NCI-H128 (cell line): Measurements from ENCODE around the gene RCL1.
"Not testable (repeated sequence)": the region's sequence is repeated elsewhere in the genome, so short reads cannot be mapped to it uniquely, and the experiment has no call there.

Source experiments
- DNase-seq: peaks from one replicate; lab custom pipeline; 2025; ENCODE audit not compliant: unreplicated experiment; lab: John Stamatoyannopoulos, UW

The RCL1 gene

GRCh38 chr9:4792572-4793458 lies at the start of gene RCL1:
TSS of gene RCL1 (plus strand) at chr9:4792944. CDS start at chr9:4793092, 148 bp downstream.
- peak; percentile 90 for DNase-seq

GRCh38 chr9:4743131-4743875 lies 49.4 kb upstream of the RCL1 start:
- DNase-seq, result no peak

GRCh38 chr9:4746278-4747030 lies 46.3 kb upstream of the RCL1 start:
- DNase-seq, result no peak

GRCh38 chr9:4748612-4749011 lies 44.1 kb upstream of the RCL1 start:
- DNase-seq, result no peak

- no peak for DNase-seq
Measured at GRCh38 chr9:4750023-4750673, 42.6 kb upstream of the RCL1 start.

GRCh38 chr9:4754530-4754929 lies 38.2 kb upstream of the RCL1 start:
- DNase-seq, result not testable (repeated sequence)

GRCh38 chr9:4755026-4755609 lies 37.6 kb upstream of the RCL1 start:
- no peak for DNase-seq

- DNase-seq, result no peak
Measured at GRCh38 chr9:4756420-4756819, 36.3 kb upstream of the RCL1 start.

- DNase-seq, result no peak
Measured at GRCh38 chr9:4760122-4760521, 32.6 kb upstream of the RCL1 start.

GRCh38 chr9:4762108-4762885 lies 30.4 kb upstream of the RCL1 start:
- DNase-seq, result peak; percentile 39

- no peak for DNase-seq
Measured at GRCh38 chr9:4762886-4763541, 29.7 kb upstream of the RCL1 start.

GRCh38 chr9:4764033-4764432 lies 28.7 kb upstream of the RCL1 start:
- no peak for DNase-seq

GRCh38 chr9:4768681-4769080 lies 24.1 kb upstream of the RCL1 start:
- DNase-seq, result no peak

- DNase-seq, result no peak
Measured at GRCh38 chr9:4769321-4770080, 23.2 kb upstream of the RCL1 start.

GRCh38 chr9:4771788-4772187 lies 21.0 kb upstream of the RCL1 start:
- no peak for DNase-seq

GRCh38 chr9:4774209-4774608 lies 18.5 kb upstream of the RCL1 start:
- no peak for DNase-seq

GRCh38 chr9:4774958-4775357 lies 17.8 kb upstream of the RCL1 start:
- DNase-seq, result not testable (repeated sequence)

GRCh38 chr9:4780651-4781050 lies 12.1 kb upstream of the RCL1 start:
- DNase-seq, result no peak

GRCh38 chr9:4781408-4781807 lies 11.3 kb upstream of the RCL1 start:
- no peak for DNase-seq
